ENCODE data around the gene SOHLH1.

GRCh38 chr9:135703726-135704125 is 4.4 kb upstream of the SOHLH1 start:
- TF ChIP-seq CTCF (IDR thresholded peaks at IDR 0.05): no peak
- no peak for TF ChIP-seq CBX8 (IDR thresholded peaks at IDR 0.05)
- TF ChIP-seq POLR2A (IDR thresholded peaks at IDR 0.05; ENCODE audit: low read length): no peak
- TF ChIP-seq RAD21 (conservative IDR thresholded peaks at IDR 0.05 in 1 of 2, IDR thresholded peaks at IDR 0.05 in 1 of 2): no peak
- TF ChIP-seq ZFP36 (IDR thresholded peaks at IDR 0.05; ENCODE audit: borderline replicate concordance, partially characterized antibody): no peak
- TF ChIP-seq USF2 (IDR thresholded peaks at IDR 0.05): no peak
- no peak for TF ChIP-seq EP300 (IDR thresholded peaks at IDR 0.05)
- no peak for TF ChIP-seq FOSB (CRISPR knock-in tag; IDR thresholded peaks at IDR 0.05)
- no peak for TF ChIP-seq CEBPB (IDR thresholded peaks at IDR 0.05)
- no peak for TF ChIP-seq ZC3H11A (IDR thresholded peaks at IDR 0.05)

All from A549 (cell line).